ENCODE results near the gene CD180.
A peak's percentile ranks its signal among the peaks of the same experiment; 100 is the strongest.

The CD180 gene

GRCh38 chr5:67156976-67157583, 39.5 kb downstream of the CD180 start:
- DNase-seq: peak in 2 of 4 experiments; percentile 9 to 46

- no peak for DNase-seq
Measured at GRCh38 chr5:67154556-67155206, 41.9 kb downstream of the CD180 start.

- DNase-seq: no peak
Measured at GRCh38 chr5:67153292-67153691, 43.3 kb downstream of the CD180 start.

- no peak for DNase-seq
Measured at GRCh38 chr5:67152400-67152799, 44.2 kb downstream of the CD180 start.

DNA sequence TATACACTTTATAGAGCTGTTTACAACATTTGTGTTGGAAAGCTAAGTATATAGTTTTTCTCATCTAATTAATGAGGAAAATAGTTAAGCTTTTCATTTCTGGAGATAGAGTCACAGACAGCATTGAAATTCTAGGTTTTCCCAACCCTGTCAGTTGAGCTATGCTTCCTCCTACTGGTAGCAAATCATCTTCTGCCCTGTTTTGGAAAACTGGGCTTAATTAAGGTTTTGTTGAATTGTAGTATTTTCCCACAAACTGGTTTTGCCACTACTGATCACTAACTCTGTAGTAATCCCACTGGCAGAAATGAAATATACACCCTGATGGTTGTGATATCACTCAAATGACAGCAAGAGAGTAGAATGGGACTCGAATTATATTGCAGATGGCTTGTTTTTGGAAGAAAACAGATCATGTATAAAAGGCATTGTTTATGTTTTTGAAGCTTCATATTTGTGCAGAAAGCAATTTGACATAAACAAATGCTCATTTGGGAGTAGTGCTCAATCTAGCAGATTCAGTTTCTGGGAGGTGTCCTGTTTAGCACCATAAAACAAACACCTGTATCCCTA, 46.6 kb downstream of the CD180 start:
- DNase-seq: no peak

DNA sequence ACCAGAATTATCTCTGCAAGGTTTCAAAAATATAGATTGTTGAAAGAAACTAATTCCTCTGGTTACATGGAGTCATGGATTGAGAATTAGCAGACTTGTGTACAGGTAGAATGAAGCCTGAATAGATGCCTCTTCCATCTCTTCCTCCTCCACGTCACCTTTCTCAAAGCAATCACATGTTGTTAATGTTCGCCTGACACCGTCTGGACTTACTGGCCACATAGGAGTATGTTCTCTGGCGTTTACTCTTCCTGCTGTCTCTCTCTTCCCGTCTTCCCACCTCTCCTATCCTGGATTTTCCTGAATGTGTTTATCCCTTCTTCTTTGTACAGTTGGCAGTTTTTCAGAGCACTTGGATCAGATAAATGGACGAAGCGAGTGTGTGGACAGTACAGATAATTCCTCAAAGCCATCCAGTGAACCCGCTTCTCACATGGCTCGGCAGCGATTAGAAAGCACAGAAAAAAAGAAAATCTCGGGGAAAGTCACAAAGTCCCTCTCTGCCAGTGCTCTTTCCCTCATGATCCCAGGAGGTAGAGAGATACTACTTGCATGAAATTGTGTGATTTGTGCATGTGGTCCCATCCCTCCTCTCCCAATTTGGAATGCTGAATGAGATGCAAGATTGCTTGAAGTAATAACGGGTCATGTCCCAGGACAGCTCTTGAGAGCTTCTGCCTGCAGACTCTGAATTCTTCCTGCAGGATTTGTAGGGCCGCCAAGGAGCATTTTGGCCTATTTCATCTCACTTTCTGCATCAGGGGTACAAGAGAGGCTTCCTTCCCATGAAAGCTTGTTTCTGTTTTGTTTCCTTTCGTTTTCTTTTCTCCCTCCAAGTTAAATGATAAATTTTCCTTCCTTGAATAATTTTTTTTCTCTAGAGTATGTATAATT, 47.3 kb downstream of the CD180 start:
- no peak for DNase-seq

GRCh38 chr5:67147760-67148159, 48.8 kb downstream of the CD180 start:
- no peak for DNase-seq

DNA sequence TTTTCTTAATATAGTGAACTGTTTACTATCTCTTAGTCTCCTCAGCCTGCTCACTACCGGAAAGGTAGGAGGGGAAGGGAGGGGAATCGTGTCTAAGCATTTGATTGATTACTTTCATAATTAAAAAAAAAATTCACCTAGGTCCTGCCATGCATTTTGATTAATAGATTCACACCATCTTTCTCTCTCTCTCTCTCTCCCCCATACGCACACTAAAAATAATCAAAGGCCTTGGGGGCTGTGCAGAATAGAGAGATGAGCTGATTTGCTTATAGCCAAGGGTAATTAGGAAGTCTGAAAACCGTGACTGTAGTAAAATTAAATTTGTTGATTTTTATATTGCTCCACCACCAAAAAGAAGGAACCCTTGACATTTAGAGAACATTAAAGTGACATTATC, 49.6 kb downstream of the CD180 start:
- DNase-seq: no peak

GRCh38 chr5:67146574-67146973, 50.0 kb downstream of the CD180 start:
- no peak for DNase-seq

GRCh38 chr5:67144183-67144639, 52.4 kb downstream of the CD180 start:
- DNase-seq: no peak

DNA sequence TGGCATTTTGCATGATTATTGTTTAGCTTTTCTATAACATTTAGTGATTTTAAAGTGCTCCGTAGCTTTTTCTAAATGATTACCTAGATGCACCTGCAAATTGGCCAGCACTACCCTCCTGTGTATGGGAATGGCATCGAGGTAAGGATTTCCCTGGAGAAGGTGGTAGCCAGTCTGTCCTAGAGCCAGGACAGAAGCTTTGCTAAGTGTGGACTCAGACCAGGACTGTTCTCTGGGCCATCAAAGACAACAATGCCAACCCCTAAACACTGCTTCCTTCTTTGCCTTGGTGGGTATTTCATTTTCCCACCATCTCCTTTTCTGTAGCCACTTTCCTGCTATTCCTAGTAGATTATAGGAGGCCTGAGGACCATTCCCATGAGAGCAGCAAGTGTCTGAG, 53.0 kb downstream of the CD180 start:
- no peak for DNase-seq

- DNase-seq: no peak
Measured at GRCh38 chr5:67142816-67143215, 53.8 kb downstream of the CD180 start.

GRCh38 chr5:67141644-67142043, 55.0 kb downstream of the CD180 start:
- DNase-seq: no peak

- DNase-seq: no peak
Measured at GRCh38 chr5:67140413-67140812, 56.2 kb downstream of the CD180 start.

GRCh38 chr5:67139030-67139429, 57.6 kb downstream of the CD180 start:
- no peak for DNase-seq

GRCh38 chr5:67135381-67135984, 61.1 kb downstream of the CD180 start:
- no peak for DNase-seq

DNA sequence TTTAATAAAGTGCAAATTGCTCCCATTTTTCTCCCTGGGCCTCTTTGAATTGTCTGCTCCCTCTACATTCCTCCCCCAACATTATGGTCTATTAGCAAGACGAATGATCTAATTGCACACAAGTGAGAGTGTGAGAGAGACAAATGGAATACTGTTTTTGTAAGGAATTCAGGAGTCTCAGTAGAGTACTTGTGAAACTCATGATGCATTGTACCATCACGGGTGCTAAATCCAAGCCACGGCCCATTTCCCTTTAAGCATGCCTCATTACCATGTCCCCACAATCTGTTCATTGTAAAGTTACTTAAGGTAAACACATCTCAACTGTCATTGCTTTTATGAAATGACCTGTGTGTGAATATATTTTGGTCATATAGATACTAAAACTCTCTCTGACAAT, 62.8 kb downstream of the CD180 start:
- no peak for DNase-seq

DNA sequence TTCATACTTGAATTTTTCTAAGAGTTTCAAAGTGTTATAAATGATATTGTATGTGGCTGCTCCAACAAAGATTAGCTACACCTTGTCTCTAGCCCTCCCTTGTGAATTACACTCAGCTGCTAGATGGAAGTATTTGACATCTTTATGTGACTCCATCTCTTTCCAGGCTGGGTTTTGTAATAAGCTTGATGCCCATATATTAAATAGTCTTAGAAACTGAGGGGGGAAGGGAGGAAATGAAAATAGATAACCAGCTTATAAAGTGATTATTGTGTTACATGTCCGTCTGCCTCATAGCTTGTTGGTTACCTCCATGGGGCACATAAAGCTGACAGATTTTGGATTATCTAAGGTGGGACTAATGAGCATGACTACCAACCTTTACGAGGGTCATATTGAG, 63.4 kb downstream of the CD180 start:
- DNase-seq: no peak

DNA sequence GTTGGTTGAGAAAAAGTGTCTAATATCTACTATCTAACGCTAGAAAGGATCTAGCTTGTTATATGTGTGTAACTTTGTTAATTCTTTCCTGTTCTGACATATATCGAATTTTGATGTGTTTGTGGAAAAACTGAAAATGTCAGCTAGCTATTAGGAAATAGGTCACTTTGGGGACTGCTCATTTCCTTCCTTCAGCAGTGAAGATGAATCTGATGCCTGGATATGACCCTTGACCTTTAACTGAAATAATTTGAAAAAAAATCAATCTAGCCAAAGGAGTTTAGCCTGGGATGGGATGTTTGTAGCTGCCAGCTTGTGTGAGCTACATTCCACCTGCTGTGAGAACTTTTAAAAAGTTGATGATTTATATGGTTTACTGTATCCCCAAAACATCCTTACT, 66.8 kb downstream of the CD180 start:
- no peak for DNase-seq

Data from activated naive CD4-positive, alpha-beta T cell (primary cell).